Activated T-cell treated with anti-CD3 and anti-CD28 coated beads, Interleukin-2, amount 50 U/mL, for 48 hours (primary cell): ENCODE results near the gene EPB41L1.
A peak's percentile ranks its signal among the peaks of the same experiment; 100 is the strongest.

Experiments
- DNase-seq, 2 experiments: peaks; one replicate each; pipeline ENCODE4 v3.0.0-alpha.2; 2020

EPB41L1 gene

DNA sequence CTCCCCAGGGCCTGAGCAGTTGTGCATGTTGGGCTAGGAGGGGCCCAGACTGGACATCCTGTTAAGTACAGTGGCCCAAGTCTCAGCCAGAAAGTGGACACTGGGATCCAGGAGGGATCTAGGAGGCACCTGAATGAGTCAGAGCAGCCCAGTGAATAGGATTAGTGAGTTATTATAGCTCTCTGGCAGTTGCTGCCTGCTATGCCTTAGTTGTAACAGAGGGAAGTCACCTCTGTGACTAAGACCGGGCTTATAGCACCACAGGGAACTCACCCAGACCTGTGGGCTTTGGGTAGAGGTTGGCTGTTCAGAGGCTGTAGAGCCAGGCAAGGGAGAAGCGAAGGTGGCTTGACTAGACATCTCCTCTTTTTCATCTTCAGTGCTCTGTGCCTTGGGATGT is 42.7 kb downstream of the EPB41L1 start:
- DNase-seq: no peak

DNA sequence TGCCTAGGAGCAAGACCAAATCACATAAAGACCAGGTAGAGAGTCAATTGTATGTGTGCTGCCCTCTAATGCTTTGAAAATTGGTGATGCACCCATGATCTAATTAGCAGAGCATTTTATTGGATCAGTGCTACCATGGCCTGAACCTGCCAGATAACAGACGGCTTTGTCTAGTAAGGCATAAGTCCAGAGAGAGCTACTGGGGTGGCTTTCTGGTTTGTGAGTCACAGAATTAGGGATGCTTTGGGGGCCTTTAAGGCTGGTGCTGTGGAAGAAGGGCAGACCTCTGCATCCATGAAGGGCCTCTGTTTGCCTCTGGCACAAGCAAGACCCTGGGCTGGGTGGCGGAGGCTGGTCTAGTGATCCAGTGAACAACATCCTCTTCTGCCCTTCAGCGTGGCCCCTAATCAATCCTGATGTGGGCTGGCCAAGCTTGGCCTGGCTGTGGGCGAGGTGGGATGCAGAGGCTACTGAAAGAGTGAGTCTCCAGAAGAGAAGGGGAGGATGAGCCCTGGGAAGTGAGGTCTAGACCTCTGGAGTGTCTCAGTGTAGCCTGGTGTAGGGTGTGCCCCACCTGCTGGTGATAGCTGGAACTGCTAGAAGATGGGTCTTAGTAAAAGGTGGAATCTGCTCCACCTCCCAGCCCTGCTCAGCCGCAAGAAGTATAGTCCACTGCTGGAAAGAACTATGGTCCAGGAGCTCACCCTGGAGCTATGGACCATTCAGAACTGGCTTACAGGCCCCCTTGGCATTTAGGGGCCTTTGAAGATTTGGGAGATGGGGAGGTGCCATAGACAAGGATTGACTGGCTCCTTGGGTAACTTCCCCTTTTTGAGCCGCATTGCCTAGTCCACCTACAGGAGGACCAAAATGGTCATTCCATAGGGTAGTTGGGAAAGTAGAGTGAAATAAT is 45.1 kb downstream of the EPB41L1 start:
- DNase-seq: peak; percentile 85 to 86

- no peak for DNase-seq
These were observed 45.9 kb downstream of the EPB41L1 start for GRCh38 chr20:36200451-36200850.

- DNase-seq: no peak
These were observed 46.7 kb downstream of the EPB41L1 start for GRCh38 chr20:36201198-36201597.

- DNase-seq: peak; percentile 84 to 86
These were observed 48.4 kb downstream of the EPB41L1 start for GRCh38 chr20:36202891-36203338.

GRCh38 chr20:36203861-36204260 is 49.3 kb downstream of the EPB41L1 start:
- no peak for DNase-seq

DNA sequence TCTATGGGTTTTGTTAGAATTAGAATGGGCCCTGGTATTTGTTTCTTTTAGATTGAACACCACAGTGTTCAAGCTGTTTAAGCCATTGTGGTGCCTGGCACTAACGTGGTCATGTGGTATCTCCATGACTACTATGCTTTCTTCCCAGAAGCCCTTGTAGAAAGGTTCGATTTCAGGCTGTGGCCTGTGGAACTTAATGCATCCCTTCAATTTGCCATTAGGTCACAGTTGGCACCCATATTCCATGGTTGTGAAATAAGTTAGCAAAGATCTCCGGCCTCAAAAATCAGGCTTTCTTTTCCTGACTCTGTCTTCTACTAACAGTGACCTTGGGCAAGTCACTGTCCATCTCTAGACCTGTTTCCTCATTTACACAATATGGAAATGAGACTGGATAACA is 50.5 kb downstream of the EPB41L1 start:
- no peak for DNase-seq

DNA sequence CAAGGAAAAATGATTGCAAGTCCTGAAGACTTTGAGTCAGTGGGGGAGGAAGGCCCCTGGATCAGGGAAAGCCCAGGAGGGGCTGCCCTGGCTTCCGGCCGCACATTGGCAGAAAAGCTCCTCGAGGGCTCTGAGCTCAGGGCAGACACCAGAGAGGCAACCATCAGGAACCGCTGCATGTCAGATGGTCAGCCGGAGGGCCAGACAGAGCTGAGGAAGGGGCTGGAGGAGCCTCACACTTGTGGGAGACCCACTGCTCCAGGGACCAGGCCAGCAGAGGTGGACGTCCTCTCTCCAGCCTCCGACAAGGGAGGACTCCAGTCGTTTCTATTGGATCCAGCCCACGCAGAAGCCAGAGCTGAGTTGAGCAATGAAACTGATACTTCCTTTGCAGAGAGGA is 51.5 kb downstream of the EPB41L1 start:
- no peak for DNase-seq

DNA sequence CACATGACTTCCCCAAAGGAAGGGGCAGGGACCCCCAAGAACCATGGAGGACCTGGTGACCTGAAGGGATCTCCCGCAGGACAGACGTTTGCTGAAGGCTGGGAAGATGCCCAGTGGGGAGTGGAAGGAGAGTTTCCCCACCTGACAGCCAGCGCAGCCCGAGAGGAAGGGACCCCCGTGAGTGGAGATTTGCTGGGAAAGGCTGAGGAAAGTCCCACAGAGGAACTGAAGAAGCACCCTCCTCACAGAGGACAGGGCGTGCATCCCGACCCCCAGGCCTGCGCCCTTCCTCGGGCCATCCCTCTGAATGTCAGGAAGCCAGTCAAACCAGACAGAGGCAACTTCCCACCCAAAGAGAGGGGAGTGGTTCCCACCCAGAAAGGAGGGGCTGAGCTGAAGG is 52.1 kb downstream of the EPB41L1 start:
- DNase-seq: no peak

- no peak for DNase-seq
These were observed 53.1 kb downstream of the EPB41L1 start for GRCh38 chr20:36207602-36208001.

- no peak for DNase-seq
These were observed 53.7 kb downstream of the EPB41L1 start for GRCh38 chr20:36208257-36208656.

GRCh38 chr20:36210436-36211021 is 56.0 kb downstream of the EPB41L1 start:
- no peak for DNase-seq

- no peak for DNase-seq
These were observed 58.8 kb downstream of the EPB41L1 start for GRCh38 chr20:36213362-36213761.

DNA sequence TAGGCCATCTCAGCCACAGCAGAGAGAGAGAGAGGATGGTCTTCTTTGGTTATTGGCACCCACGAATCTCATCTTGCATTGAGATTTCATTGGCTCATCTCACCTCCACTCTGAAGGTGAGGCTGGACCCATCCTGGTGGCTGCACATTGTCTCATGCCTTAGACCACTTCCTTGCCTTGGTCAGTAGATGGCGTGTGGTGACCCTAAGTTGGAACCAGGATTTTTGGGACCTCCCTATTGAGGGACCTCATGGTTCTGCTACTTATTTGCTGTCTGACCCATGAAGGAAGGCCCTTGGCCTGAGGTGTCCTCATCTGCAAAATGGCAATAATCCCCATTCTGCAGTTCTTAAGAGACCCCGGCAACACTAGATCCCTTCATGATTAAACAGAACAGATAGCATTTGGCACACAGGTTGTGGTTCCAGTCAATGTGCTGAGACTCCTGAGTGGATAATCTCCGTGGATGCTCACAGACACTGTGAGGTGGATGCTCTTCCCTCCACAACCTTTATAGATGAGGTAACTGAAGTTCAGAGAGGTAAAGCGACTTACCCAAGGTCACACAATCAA is 60.2 kb downstream of the EPB41L1 start:
- DNase-seq: no peak

GRCh38 chr20:36215778-36216177 is 61.2 kb downstream of the EPB41L1 start:
- no peak for DNase-seq

DNA sequence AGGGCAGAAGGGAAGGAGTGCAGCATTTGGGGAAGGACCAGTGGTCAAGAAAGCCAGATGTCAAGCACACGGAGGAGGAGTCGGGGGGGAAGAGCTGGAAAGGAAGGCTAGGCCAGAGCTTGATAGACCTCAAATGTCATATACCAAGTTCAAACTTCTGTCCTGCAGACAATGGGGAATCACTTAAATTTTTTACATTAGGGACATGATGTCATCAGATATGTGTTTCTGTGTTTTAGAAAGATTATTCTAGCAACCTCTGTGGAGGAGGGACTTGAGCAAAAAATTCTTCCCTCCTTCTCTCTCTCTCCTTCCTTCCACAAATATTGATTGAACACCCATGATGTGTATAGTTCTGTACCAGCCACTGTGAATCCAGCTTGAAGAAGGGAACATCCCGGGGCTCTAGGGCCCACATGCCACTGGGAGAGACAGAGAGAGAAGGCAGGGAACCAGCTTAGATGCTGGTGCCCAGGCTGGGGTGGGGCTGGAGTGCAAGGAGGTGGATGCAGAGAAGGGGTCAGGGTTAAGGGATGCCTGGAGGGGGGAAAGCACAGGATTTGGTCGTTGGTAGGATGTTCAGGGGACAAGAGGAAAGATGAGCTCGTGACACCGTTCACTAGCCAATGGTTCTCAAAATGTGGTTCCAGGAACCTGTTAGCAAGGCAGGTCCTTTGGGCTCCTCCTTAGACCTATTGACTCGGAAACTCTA is 61.9 kb downstream of the EPB41L1 start:
- DNase-seq: no peak

DNA sequence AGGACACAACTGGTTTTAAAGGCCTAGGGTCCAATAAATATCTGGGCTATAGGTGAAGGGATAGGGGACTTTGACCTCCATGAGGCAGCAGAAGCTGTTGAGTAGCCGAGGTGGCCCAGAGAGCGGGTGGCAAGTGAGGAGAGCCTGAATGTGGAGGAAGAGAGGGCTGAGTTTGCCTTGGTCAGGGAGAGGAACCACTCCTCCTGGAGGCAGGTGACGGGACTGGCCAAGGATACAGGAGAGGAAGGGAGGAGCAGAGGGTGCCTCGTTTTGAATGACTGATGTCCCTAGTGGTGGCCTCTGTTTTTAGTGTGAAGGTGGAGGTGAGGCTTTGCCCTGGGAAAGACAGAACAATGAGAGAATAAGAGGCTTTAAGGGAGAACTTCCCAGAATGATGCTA is 62.7 kb downstream of the EPB41L1 start:
- DNase-seq: no peak

DNA sequence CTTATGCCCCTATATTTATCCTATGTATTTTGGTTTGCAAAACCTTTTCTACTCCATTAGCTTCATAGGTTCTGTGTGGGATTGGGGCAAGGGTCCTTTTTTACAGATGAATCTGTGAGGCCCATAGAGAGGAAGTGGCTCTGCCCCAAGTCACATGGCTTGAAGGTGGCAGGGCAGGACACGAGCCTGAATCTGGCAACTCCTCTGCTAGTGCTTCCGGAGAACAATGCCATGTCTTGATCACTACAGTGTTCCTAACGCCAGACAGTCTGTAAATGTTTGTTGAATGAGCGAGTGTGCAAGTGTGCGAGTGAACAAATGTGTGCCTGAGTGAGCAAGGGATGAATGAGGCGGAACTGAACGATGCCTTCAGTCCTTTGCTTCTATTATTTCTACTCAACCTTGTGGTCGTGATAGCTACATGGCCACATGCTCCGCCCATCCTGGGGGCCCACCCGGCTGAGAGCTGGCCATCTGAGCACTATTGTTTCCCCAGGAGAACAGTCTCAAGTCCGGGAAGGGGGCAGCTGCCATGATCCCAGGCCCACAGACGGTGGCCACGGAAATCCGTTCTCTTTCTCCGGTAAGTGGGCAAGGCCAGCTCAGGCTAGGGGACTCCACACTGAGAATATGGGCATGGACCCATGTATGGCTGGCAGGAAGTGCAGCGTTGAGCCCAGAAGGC is 64.0 kb downstream of the EPB41L1 start:
- DNase-seq: no peak

DNA sequence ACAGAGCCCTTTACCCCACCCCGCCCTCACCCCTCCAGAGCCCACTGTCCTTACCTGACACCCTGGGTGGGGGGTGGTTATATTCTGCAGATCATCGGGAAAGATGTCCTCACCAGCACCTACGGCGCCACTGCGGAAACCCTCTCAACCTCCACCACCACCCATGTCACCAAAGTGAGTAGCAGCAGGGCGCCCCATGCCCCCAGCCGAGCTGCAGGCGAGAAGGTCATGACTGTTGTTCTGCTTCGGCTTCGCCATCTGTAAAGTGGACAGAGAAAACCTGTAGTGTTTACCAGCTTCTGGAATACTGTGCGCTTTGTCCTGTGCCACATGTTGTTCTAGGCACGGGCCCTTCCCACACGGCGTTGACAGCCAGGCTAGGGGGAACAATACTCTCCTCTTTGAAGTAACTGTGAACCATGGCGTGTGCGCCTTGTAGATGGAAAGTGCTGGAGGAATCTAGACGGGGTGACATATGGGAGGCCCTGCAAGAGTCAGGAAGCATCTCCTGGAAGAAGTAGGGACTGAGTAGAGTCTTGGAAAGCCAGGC is 65.2 kb downstream of the EPB41L1 start:
- DNase-seq: no peak

- DNase-seq: no peak
These were observed 71.1 kb downstream of the EPB41L1 start for GRCh38 chr20:36225666-36226065.

GRCh38 chr20:36228770-36229169 is 74.2 kb downstream of the EPB41L1 start:
- no peak for DNase-seq

GRCh38 chr20:36230019-36230418 is 75.5 kb downstream of the EPB41L1 start:
- no peak for DNase-seq
